Keratinocyte (primary cell): ENCODE measurements around the gene SEC62. TPM values are rescaled to one million over a fixed set of nuclear protein-coding genes. Genes with fewer than 3 reads are reported as not detected.

Experiments used
- DNase-seq: peaks from one replicate; pipeline ENCODE4 v3.0.0-alpha.2; 2011; ENCODE audit warnings: low read depth, missing footprints, low spot score
- FAIRE-seq: peaks from 2 replicates; lab custom pipeline; 2011; peaks lifted over from hg19 to GRCh38; lab: Jason Lieb, UNC
- H2AFZ ChIP-seq: 2 replicates; pipeline ENCODE4 v1.6.0; 2012; ENCODE audit warnings: low read length, control low read depth, inconsistent platforms; ENCODE audit not compliant: control insufficient read depth
- H3K27ac ChIP-seq: 2 replicates; pipeline ENCODE4 v1.5.1; 2011; ENCODE audit warnings: low read length; ENCODE audit not compliant: control insufficient read depth, insufficient read depth
- H3K27me3 ChIP-seq: 3 replicates; pipeline ENCODE4 v1.6.0; 2011; ENCODE audit warnings: low read length; ENCODE audit not compliant: control insufficient read depth, insufficient read depth; ENCODE audit errors: extremely low read depth
- H3K36me3 ChIP-seq, 2 experiments: 2 replicates in 1 of 2; 3 replicates in 1 of 2; pipeline ENCODE4 v1.5.1; 2011; ENCODE audit warnings: low read length in 2 of 2, mild to moderate bottlenecking in 1 of 2; ENCODE audit not compliant: control insufficient read depth in 2 of 2, insufficient read depth in 2 of 2; ENCODE audit errors: extremely low read depth in 1 of 2
- H3K4me1 ChIP-seq: 3 replicates; pipeline ENCODE4 v1.5.1; 2011; ENCODE audit warnings: low read length; ENCODE audit not compliant: control insufficient read depth, insufficient read depth; ENCODE audit errors: extremely low read depth
- H3K4me2 ChIP-seq: 3 replicates; pipeline ENCODE4 v1.6.0; 2011; ENCODE audit warnings: low read depth, low read length; ENCODE audit not compliant: control insufficient read depth, insufficient read depth; ENCODE audit errors: extremely low read depth
- H3K4me3 ChIP-seq, 3 experiments: fragments of 200-600 bp in 1 of 3; sonication (generic) in 1 of 3; 2 replicates in 2 of 3; 3 replicates in 1 of 3; pipeline ENCODE4 v1.5.1; 2011 to 2016; ENCODE audit warnings: low read length in 3 of 3, mild to moderate bottlenecking in 3 of 3, control low read depth in 2 of 3, inconsistent platforms in 1 of 3, low read depth in 1 of 3, mixed read lengths in 1 of 3, mixed run types in 1 of 3, moderate library complexity in 1 of 3; ENCODE audit not compliant: control insufficient read depth in 2 of 3, insufficient read depth in 2 of 3; ENCODE audit errors: extremely low read depth in 1 of 3
- H3K79me2 ChIP-seq: 2 replicates; pipeline ENCODE4 v1.6.0; 2012; ENCODE audit warnings: low read length; ENCODE audit not compliant: control insufficient read depth, insufficient read depth
- H3K9ac ChIP-seq: 3 replicates; pipeline ENCODE4 v1.6.0; 2011; ENCODE audit warnings: low read length; ENCODE audit not compliant: control insufficient read depth, insufficient read depth; ENCODE audit errors: extremely low read depth
- H3K9me1 ChIP-seq: 3 replicates; pipeline ENCODE4 v1.6.0; 2011; ENCODE audit warnings: low read length; ENCODE audit not compliant: control insufficient read depth, insufficient read depth; ENCODE audit errors: extremely low read depth
- H3K9me3 ChIP-seq: 2 replicates; pipeline ENCODE4 v1.5.1; 2012; ENCODE audit warnings: low read depth, low read length; ENCODE audit not compliant: control insufficient read depth
- H4K20me1 ChIP-seq: 3 replicates; pipeline ENCODE4 v1.6.0; 2011; ENCODE audit warnings: low read length; ENCODE audit not compliant: control insufficient read depth, insufficient read depth; ENCODE audit errors: extremely low read depth
- EZH2 ChIP-seq: IDR thresholded peaks from one replicate; pipeline ENCODE4 v1.6.1; 2012; ENCODE audit warnings: inconsistent platforms, mild to moderate bottlenecking, low read length, moderate library complexity
- dilution Hi-C: fragments of 300-500 bp; cut with MboI; formaldehyde crosslinking; loops from one replicate; pipeline ENCODE4 v1.7.0; 2020; ENCODE audit warnings: low sequenced_read_pairs; ENCODE audit not compliant: extremely low pct_ligation_motif_present
- polyA plus RNA-seq, 5 experiments: library from polyadenylated mRNA; depleted of rRNA in 3 of 5; stranded (reverse) in 3 of 5; stranded (forward) in 1 of 5; unstranded in 1 of 5; fragments of >200 nt; gene quantifications; 1 replicate in 1 of 5; 2 replicates in 3 of 5; 3 replicates in 1 of 5; pipeline versions ENCODE4 v1.2.1 to v1.2.3, GENCODE V29; 2011 to 2012; ENCODE audit warnings: missing spikeins in 2 of 5, low read depth in 1 of 5, low replicate concordance in 1 of 5
- TF ChIP-seq, protein P1 (sequence below), 3 experiments: IDR thresholded peaks in 1 of 3; conservative IDR thresholded peaks in 1 of 3; optimal IDR thresholded peaks in 1 of 3; 2 replicates in 2 of 3; 3 replicates in 1 of 3; pipeline versions ENCODE3 to v1.5.1; 2011; ENCODE audit warnings: low read length in 3 of 3, mild to moderate bottlenecking in 3 of 3, moderate library complexity in 2 of 3, control low read depth in 1 of 3, inconsistent platforms in 1 of 3; ENCODE audit not compliant: insufficient read depth in 2 of 3; ENCODE audit errors: extremely low read depth in 1 of 3

The SEC62 gene
- polyA plus RNA-seq, 1 donor (not counting 4 experiments of a cell fraction or from before 2014, with no cell fraction given), result 63.3 TPM

- H3K36me3 ChIP-seq, result no peaks in the 10 kb centered on the region
- no peak overlapping the region for H3K27ac ChIP-seq
- H2AFZ ChIP-seq, result no peak overlapping the region
- H3K4me1 ChIP-seq, result no peaks in the 10 kb centered on the region
- no peak overlapping the region for H3K4me3 ChIP-seq
- H3K9ac ChIP-seq, result no peak overlapping the region
- TF ChIP-seq, protein P1, sequence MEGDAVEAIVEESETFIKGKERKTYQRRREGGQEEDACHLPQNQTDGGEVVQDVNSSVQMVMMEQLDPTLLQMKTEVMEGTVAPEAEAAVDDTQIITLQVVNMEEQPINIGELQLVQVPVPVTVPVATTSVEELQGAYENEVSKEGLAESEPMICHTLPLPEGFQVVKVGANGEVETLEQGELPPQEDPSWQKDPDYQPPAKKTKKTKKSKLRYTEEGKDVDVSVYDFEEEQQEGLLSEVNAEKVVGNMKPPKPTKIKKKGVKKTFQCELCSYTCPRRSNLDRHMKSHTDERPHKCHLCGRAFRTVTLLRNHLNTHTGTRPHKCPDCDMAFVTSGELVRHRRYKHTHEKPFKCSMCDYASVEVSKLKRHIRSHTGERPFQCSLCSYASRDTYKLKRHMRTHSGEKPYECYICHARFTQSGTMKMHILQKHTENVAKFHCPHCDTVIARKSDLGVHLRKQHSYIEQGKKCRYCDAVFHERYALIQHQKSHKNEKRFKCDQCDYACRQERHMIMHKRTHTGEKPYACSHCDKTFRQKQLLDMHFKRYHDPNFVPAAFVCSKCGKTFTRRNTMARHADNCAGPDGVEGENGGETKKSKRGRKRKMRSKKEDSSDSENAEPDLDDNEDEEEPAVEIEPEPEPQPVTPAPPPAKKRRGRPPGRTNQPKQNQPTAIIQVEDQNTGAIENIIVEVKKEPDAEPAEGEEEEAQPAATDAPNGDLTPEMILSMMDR (optimal IDR thresholded peaks at IDR 0.05 in 1 of 3, IDR thresholded peaks at IDR 0.05 in 1 of 3, conservative IDR thresholded peaks at IDR 0.05 in 1 of 3; ENCODE audit: extremely low read depth in 1 of 3, insufficient read depth in 2 of 3, low read length in 3 of 3), result no peak
- no peak for TF ChIP-seq EZH2
- H3K9me1 ChIP-seq, result no peaks in the 10 kb centered on the region
- no peak overlapping the region for H3K4me2 ChIP-seq
- H4K20me1 ChIP-seq, result no peaks in the 10 kb centered on the region
- no peaks in the 10 kb centered on the region for H3K79me2 ChIP-seq
- DNase-seq (no peak), FAIRE-seq (no peak)
- peaks cover 10% of the 10 kb centered on the region for H3K27me3 ChIP-seq
- dilution Hi-C loops, result no loop called here
- no peaks in the 10 kb centered on the region for H3K9me3 ChIP-seq
These were observed 20.3 kb upstream of the SEC62 start for GRCh38 chr3:169946336-169946735.

- DNase-seq (no peak), FAIRE-seq (no peak)
- TF ChIP-seq EZH2, result no peak
- TF ChIP-seq, protein P1 (optimal IDR thresholded peaks at IDR 0.05 in 1 of 3, IDR thresholded peaks at IDR 0.05 in 1 of 3, conservative IDR thresholded peaks at IDR 0.05 in 1 of 3; ENCODE audit: extremely low read depth in 1 of 3, insufficient read depth in 2 of 3, low read length in 3 of 3), result no peak
- no peak overlapping the region for H3K9ac ChIP-seq
- H3K27ac ChIP-seq, result no peak overlapping the region
- dilution Hi-C loops, result no loop called here
- H4K20me1 ChIP-seq, result no peaks in the 10 kb centered on the region
- no peak overlapping the region for H2AFZ ChIP-seq
- H3K27me3 ChIP-seq, result peaks cover 10% of the 10 kb centered on the region
- no peaks in the 10 kb centered on the region for H3K36me3 ChIP-seq
- no peaks in the 10 kb centered on the region for H3K9me1 ChIP-seq
- H3K79me2 ChIP-seq, result no peaks in the 10 kb centered on the region
- H3K4me3 ChIP-seq, result no peak overlapping the region
- no peak overlapping the region for H3K4me2 ChIP-seq
- no peaks in the 10 kb centered on the region for H3K4me1 ChIP-seq
- no peaks in the 10 kb centered on the region for H3K9me3 ChIP-seq
These were observed 17.8 kb upstream of the SEC62 start for GRCh38 chr3:169948559-169949448.
